ENCODE data around the gene NCDN.

DNA sequence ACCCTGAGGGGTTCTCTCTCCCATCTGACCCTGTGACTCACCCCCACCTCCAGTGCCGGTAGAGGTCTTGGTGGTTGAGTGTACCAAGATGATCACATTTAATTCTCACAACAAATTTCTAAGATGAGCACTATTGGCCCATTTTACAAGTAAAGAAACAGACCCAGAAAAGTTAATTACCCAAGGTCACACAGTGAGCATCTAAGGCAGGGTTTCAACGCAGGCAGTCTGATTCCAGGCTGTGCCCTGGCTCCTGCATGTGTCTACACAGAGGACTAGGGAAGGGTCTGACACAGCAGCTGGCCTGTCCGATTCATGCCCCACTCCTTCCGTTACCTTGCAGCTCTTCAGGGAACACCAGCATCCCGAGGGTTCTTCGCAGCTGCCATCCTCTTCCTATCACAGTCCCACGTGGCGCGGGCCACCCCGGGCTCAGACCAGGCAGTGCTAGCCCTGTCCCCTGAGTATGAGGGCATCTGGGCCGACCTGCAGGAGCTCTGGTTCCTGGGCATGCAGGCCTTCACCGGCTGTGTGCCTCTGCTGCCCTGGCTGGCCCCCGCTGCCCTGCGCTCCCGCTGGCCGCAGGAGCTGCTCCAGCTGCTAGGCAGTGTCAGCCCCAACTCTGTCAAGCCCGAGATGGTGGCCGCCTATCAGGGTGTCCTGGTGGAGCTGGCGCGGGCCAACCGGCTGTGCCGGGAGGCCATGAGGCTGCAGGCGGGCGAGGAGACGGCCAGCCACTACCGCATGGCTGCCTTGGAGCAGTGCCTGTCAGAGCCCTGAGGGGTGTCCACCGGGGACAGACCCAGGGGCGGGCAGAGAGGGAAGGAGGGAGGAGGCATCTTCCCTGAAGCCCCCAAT, 7.5 kb downstream of the NCDN start:
- TF ChIP-seq, protein P1, sequence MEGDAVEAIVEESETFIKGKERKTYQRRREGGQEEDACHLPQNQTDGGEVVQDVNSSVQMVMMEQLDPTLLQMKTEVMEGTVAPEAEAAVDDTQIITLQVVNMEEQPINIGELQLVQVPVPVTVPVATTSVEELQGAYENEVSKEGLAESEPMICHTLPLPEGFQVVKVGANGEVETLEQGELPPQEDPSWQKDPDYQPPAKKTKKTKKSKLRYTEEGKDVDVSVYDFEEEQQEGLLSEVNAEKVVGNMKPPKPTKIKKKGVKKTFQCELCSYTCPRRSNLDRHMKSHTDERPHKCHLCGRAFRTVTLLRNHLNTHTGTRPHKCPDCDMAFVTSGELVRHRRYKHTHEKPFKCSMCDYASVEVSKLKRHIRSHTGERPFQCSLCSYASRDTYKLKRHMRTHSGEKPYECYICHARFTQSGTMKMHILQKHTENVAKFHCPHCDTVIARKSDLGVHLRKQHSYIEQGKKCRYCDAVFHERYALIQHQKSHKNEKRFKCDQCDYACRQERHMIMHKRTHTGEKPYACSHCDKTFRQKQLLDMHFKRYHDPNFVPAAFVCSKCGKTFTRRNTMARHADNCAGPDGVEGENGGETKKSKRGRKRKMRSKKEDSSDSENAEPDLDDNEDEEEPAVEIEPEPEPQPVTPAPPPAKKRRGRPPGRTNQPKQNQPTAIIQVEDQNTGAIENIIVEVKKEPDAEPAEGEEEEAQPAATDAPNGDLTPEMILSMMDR (IDR thresholded peaks at IDR 0.05; ENCODE audit: poor library complexity) = no peak
- no peak for TF ChIP-seq EZH2phosphoT487 (IDR thresholded peaks at IDR 0.05; ENCODE audit: low read depth, severe bottlenecking, unreplicated experiment)
- no peak for TF ChIP-seq EZH2 (IDR thresholded peaks at IDR 0.05; ENCODE audit: borderline replicate concordance)
